Muscle of leg (tissue), 11 donors: ENCODE measurements around the gene CFAP251. TPM values are rescaled to one million over a fixed set of nuclear protein-coding genes. Genes with fewer than 3 reads are reported as not detected.
"Not testable (repeated sequence)": the region's sequence is repeated elsewhere in the genome, so short reads cannot be mapped to it uniquely, and the experiment has no call there.

Source experiments
- DNase-seq: peaks from one replicate; pipeline ENCODE4 v3.0.0; 2013
- H3K27ac ChIP-seq: one replicate; pipeline ENCODE4 v1.5.1; 2013; ENCODE audit warnings: mild to moderate bottlenecking, low read length, control low read depth
- H3K27me3 ChIP-seq: one replicate; pipeline ENCODE4 v1.6.1; 2013; ENCODE audit warnings: low read length; ENCODE audit not compliant: control insufficient read depth, insufficient read depth
- H3K36me3 ChIP-seq: one replicate; pipeline ENCODE4 v1.6.1; 2013; ENCODE audit warnings: low read length; ENCODE audit not compliant: control insufficient read depth, insufficient read depth
- H3K4me1 ChIP-seq: one replicate; pipeline ENCODE4 v1.6.1; 2013; ENCODE audit warnings: low read length; ENCODE audit not compliant: control insufficient read depth, insufficient read depth
- H3K4me3 ChIP-seq: one replicate; pipeline ENCODE4 v1.5.1; 2013; ENCODE audit warnings: low read length, control low read depth
- H3K9me3 ChIP-seq: replicated peaks from 2 replicates; pipeline ENCODE4 v1.6.1; 2013; ENCODE audit warnings: low read depth, low read length; ENCODE audit not compliant: control insufficient read depth
- WGBS: methylation state at CpG from one replicate; pipeline ENCODE4 v1.1.5; 2013; ENCODE audit warnings: missing lambda C conversion rate; ENCODE audit not compliant: insufficient coverage; 5-methylcytosine and 5-hydroxymethylcytosine counted together
- polyA plus RNA-seq, 8 donors: library from polyadenylated mRNA; unstranded; fragments of 120-200 nt; gene quantifications; one replicate each; pipeline versions ENCODE4 v1.2.1 to v1.2.3, GENCODE V29; 2013; ENCODE audit warnings: inconsistent platforms in 1 of 8, low replicate concordance in 1 of 8; ENCODE audit not compliant: insufficient read length in 8 of 8, insufficient read depth in 1 of 8
- total RNA-seq: library from RNA; stranded (reverse); fragments of 120-200 nt; gene quantifications from one replicate; pipeline ENCODE4 v1.2.4, GENCODE V29; 2013

Gene CFAP251
- total and polyA plus RNA-seq, 9 donors = 0.74 to 2.1 (median 1.2) TPM

DNA sequence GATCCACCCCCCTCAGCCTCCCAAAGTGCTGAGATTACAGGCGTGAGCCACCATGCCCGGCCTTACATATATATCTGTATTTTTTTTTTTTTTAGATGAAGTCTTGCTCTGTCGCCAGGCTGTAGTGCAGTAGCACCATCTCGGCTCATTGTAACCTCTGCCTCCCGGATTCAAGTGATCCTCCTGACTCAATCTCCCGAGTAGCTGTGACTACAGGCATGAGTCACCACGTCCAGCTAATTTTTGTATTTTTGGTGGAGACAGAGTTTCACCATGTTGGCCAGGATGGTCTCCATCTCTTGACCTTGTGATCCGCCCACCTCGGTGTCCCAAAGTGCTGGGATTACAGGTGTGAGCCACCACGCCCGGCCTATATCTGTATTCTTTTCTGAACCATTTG lies 33.3 kb upstream of the CFAP251 start:
- H3K36me3 ChIP-seq, H3K27ac ChIP-seq, H3K9me3 ChIP-seq, H3K4me3 ChIP-seq, DNase-seq: not testable (repeated sequence)
- Histone ChIP-seq H3K4me1 (peaks cover 12% of the 10 kb centered on the region), H3K27me3 (peaks cover 24% of the 10 kb centered on the region)
- 80% methylated on average over 1 of the region's 11 CpGs for WGBS

DNA sequence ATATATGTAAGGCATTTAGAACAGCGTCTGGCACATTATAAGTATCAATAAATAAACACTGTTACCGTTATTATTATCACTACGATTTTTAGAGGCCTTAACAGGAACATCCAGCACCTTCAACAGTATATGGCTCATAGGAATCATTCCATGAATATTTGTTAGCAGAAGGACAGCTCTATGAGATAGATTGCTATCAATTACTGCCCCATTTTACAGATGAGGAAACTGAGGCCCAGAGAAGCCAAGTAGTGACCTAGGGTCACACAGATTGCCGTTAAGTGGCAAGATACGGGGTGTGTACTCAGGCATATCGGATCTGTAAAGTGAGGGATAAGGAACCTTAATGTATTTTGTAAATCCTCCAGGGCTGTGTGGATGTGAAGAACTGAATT lies 30.3 kb upstream of the CFAP251 start:
- H3K36me3 ChIP-seq = peaks cover 7% of the 10 kb centered on the region
- peaks cover 12% of the 10 kb centered on the region for H3K27me3 ChIP-seq
- peak overlapping the region; percentile 77 for H3K4me3 ChIP-seq
- H3K4me1 ChIP-seq = peaks cover 12% of the 10 kb centered on the region
- 36% methylated on average over 3 of the region's 6 CpGs for WGBS
- peak overlapping the region; percentile 95 for H3K27ac ChIP-seq
- DNase-seq = no peak
- no peaks in the 10 kb centered on the region for H3K9me3 ChIP-seq

DNA sequence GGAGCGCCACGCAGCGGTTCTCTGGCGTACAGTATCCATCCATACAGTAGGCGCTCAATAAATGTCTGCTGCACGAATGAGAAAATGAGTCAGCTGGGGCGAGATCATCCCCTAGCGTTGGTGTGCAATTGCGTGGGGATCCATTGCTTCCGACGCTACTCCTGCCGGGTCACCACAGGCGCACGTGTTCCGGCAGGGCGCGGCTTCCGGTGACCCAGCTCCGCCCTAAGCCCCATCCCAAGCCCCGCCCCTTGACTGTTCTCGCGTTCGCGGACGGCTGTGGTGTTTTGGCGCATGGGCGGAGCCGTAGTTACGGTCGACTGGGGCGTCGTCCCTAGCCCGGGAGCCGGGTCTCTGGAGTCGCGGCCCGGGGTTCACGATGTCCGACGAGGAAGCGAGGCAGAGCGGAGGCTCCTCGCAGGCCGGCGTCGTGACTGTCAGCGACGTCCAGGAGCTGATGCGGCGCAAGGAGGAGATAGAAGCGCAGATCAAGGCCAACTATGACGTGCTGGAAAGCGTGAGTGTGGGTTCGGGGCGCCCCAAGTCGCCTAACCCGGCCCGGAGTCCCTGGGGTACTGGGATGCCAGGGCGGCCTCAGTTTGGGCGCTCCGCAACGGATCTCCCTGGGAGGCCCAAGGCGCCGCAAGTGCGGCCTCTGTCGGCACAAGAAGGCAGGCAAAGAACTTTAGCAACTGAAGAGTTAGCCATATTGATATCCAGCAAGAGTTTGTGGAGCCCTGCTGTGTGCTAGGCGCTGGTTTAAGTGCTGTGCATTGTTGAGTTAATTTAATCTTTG lies 29.7 kb upstream of the CFAP251 start, which contains the start of gene PSMD9:
PSMD9 (plus strand) TSS at position 313 of the 796 bp plus-strand sequence; CDS start at position 380, 67 bp downstream.
- Histone ChIP-seq H3K27ac (peak within 1 kb of the TSS; percentile 95), H3K4me1 (peaks cover 12% of the 10 kb centered on the region), H3K9me3 (no peaks in the 10 kb centered on the region), H3K27me3 (peaks cover 9% of the 10 kb centered on the region), H3K36me3 (peaks cover 13% of the 10 kb centered on the region), H3K4me3 (peak within 1 kb of the TSS; percentile 77)
- WGBS = under 1% methylated on average over 65 of the region's 67 CpGs
- DNase-seq = peak; percentile 98

DNA sequence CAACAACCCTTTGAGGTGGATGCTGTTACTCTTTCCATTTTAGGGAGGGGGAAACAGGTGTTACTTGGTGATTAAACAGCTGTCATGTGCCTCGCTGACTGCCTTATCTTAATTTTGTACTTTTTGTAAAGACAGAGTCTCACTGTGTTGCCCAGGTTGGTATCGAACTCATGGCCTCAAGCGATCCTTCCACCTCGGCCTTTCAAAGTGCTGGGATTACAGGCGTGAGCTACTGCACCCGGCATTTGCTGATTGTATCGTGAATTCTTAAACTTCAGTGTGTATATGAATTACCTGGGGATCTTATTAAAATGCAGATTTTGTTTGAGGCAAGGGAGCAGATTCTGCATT lies 29.1 kb upstream of the CFAP251 start:
- no peaks in the 10 kb centered on the region for H3K9me3 ChIP-seq
- H3K4me3 ChIP-seq = peak overlapping the region; percentile 77
- DNase-seq = no peak
- H3K4me1 ChIP-seq = peaks cover 12% of the 10 kb centered on the region
- peaks cover 16% of the 10 kb centered on the region for H3K36me3 ChIP-seq
- WGBS = 0% methylated on average over 5 of the region's 7 CpGs
- peaks cover 6% of the 10 kb centered on the region for H3K27me3 ChIP-seq
- H3K27ac ChIP-seq = peak overlapping the region; percentile 95

DNA sequence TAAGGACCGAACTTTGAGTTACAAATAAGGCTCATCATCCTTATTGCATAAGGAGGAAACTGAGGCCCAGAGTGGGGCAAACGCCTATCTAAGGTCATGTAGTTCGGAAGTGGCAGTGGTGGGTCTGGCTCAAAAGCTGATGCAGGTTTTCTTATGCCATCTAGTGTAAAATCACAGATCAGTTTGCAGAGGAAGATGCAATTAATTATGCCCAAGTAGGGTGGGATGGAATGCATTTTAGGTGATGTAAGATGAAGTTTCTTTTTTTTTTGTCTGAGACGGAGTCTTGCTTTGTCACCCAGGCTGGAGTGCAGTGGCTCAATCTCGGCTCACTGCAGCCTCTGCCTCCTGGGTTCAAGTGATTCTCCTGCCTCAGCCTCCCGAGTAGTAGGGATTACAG lies 28.7 kb upstream of the CFAP251 start:
- Histone ChIP-seq H3K27ac (peak overlapping the region; percentile 95), H3K4me3 (peak overlapping the region; percentile 77), H3K36me3 (peaks cover 20% of the 10 kb centered on the region), H3K4me1 (peaks cover 12% of the 10 kb centered on the region)
- not testable (repeated sequence) for H3K9me3 ChIP-seq, H3K27me3 ChIP-seq, DNase-seq
- WGBS = 58% methylated on average over 5 of the region's 6 CpGs

DNA sequence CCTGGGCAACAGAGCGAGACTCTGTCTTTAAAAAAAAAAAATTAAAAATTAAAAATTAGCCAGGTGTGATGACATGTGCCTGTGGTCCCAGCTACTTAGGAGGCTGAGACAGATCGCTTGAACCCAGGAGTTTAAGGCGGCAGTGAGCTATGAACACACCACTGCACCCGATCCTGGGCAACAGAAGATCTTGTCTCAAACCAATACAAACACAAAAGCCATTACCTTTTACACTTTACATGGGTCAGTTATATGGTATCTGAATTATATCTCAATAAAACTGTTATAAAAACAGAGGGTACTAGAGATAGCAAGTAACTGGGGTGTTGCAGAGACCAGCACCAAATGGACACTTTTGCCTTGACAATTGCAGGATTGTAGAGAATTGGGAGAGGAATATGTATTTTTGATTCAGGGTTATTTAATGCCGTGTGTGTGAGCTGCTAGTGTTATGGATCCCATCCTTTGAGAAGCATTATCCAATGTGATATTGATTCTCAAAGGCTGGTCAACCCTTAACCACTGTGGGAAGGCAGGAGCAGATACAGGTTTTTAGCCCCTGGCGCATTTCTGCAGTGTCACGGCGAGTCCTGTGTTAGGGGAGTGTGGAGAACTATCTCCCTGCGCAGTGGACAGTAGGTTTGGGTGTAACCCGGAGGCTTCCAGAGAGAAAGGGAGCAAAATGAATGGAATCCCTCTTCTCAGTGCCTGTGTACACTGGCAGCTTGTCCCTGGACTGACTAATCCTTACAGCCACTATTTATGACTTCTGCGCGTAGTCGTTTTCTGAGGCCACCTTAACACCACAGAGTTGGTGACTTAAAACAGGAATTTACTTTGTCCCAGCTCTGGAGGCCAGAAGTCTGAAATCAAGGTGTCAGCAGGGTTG lies 25.5 kb upstream of the CFAP251 start:
- Histone ChIP-seq H3K4me1 (peaks cover 12% of the 10 kb centered on the region), H3K9me3 (no peaks in the 10 kb centered on the region), H3K4me3 (no peak overlapping the region), H3K27ac (no peak overlapping the region), H3K27me3 (no peaks in the 10 kb centered on the region), H3K36me3 (peaks cover 42% of the 10 kb centered on the region)
- 73% methylated on average over 7 of the region's 13 CpGs for WGBS
- no peak for DNase-seq

DNA sequence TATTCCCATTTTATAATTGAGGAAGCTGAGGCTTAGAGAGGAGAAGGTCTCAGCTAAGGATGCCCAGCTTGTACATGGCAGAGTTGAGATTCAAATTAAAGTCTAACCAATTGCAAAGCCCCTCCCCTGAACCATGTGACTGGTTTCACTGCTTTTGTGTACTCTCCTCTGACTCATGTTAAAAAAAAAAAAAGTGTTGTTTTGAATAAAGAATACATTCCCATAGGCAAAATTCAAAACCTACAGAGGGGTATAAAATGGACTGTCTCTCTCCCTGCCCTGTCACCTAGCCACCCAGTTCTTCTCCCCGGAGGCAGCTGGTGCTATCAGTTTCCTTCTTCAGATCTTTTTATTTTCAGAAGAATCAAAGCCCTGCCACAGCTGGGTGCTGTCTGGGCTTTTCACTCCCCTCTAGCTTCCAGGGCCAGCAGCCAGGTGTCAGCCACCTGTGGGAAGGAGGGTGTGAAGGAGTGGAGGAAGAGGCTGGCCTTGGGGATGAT lies 24.4 kb upstream of the CFAP251 start:
- Histone ChIP-seq H3K36me3 (peaks cover 46% of the 10 kb centered on the region), H3K4me3 (no peak overlapping the region), H3K27me3 (no peaks in the 10 kb centered on the region), H3K4me1 (peaks cover 10% of the 10 kb centered on the region), H3K27ac (no peak overlapping the region), H3K9me3 (no peaks in the 10 kb centered on the region)
- DNase-seq = no peak
- WGBS = no CpG with 5 or more reads among the region's 1 CpG

DNA sequence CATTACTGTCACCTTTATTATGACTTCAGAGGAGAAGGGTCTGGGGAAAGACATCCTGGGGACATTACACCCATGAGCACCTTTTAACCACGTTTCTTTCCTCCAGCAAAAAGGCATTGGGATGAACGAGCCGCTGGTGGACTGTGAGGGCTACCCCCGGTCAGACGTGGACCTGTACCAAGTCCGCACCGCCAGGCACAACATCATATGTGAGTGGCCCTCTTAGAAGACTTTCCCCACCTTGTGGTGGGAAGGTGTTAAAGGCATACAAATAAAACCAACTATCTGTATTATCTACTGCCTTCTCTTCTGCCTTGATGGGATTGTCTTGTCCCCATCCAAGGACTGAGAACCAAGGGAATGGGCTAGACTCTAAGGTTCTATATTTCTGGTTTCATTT lies 23.8 kb upstream of the CFAP251 start:
- Histone ChIP-seq H3K9me3 (no peaks in the 10 kb centered on the region), H3K36me3 (peaks cover 52% of the 10 kb centered on the region), H3K4me3 (no peak overlapping the region), H3K27me3 (no peaks in the 10 kb centered on the region), H3K27ac (no peak overlapping the region), H3K4me1 (peaks cover 5% of the 10 kb centered on the region)
- DNase-seq = peak; percentile 41
- no CpG with 5 or more reads among the region's 7 CpGs for WGBS

DNA sequence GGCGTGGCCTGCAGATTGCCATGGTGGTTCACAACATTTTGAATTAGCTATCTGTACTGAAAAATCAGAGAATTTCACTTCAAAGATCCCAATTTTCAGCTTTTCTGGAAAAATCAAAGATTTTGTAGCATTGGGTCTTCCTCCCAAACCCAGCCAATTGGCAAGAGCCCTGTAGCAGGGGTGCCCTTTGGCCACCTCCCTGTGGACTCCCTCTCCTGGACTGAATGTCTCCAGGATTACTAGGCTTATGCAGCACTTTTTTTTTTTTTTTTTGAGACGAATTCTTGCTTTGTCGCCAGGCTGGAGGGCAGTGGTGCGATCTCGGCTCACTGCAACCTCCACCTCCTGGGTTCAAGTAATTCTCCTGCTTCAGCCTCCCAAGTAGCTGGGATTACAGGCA lies 20.1 kb upstream of the CFAP251 start:
- no peak overlapping the region for H3K4me3 ChIP-seq
- WGBS = 80% methylated on average over 1 of the region's 5 CpGs
- H3K27ac ChIP-seq = no peak overlapping the region
- H3K36me3 ChIP-seq = peaks cover 72% of the 10 kb centered on the region
- no peaks in the 10 kb centered on the region for H3K4me1 ChIP-seq
- DNase-seq = no peak
- H3K9me3 ChIP-seq = no peaks in the 10 kb centered on the region
- H3K27me3 ChIP-seq = no peaks in the 10 kb centered on the region

DNA sequence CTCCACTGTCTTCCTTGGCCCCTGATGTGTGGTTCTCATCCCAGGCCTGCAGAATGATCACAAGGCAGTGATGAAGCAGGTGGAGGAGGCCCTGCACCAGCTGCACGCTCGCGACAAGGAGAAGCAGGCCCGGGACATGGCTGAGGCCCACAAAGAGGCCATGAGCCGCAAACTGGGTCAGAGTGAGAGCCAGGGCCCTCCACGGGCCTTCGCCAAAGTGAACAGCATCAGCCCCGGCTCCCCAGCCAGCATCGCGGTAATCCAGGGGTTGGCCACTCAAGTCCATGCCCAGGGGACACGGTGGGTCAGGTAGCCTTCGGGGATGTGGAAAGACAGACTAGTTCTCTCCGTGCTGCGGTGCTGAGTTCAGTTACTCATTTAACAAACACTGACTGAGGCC lies 18.8 kb upstream of the CFAP251 start:
- DNase-seq = no peak
- Histone ChIP-seq H3K27ac (no peak overlapping the region), H3K27me3 (no peaks in the 10 kb centered on the region), H3K36me3 (peaks cover 70% of the 10 kb centered on the region), H3K4me1 (no peaks in the 10 kb centered on the region), H3K4me3 (no peak overlapping the region), H3K9me3 (no peaks in the 10 kb centered on the region)
- WGBS = 83% methylated on average over 13 of the region's 14 CpGs
